Measurements from ENCODE around the gene RHOXF2.

DNA sequence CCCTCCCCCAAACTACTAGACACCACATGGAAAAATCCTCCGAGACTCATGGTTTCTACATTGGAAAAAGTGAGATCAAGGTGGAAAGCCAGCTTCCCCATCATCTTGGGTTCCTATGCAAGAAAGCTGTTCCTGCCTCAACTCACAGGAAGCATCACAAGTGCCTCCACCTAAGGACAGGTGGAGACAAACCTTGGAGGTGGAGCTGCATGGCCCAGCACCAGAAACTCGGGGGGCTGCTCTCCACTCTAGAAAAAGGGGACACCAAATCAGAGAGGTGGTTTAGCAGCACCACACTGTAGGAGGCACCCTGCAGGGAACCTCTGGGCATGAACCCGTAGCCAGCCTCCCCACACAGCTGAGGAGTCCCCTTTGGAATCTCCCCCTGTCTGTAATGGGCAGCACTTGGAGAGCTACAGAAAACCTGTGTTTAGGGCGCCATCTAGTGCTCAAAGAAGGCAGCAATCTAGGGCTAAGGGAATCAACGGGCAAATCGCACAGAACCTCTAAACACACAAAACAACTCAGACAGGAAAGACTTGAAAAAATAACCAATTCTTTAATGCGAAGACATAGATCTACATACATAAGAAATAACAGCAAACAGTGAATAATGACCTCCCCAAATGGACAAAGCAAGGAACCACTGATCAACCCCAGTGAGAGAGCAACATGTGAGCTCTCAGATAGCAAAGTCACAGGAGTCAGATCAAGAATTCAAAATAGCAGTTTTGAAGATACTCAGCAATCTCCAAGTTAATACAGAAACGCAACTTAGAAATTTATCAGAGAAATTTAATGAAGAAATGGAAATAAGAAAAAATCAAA lies 55.2 kb downstream of the RHOXF2 start:
- TF ChIP-seq CTCF (IDR thresholded peaks at IDR 0.05) (peak; percentile 44 to 69 (median 58)), POLR2A (IDR thresholded peaks at IDR 0.05) (no peak)

Data from body of pancreas (tissue), 4 donors.